HCT116 (cell line): ENCODE measurements around the gene TGFBR1. TPM values are rescaled to one million over a fixed set of nuclear protein-coding genes. Genes with fewer than 3 reads are reported as not detected.

Experiments used
- ATAC-seq: fragments of 200-7000 bp; cut with Tn5 transposase; 2 replicates; pipeline ENCODE4 v1.9.1; 2020; ENCODE audit warnings: mild to moderate bottlenecking, moderate library complexity
- BruUV-seq: library from RNA; stranded (reverse); fragments of 400-500 nt; replicated peaks from 2 replicates; lab custom pipeline; 2021; lab: Mats Ljungman, UMichigan
- CTCF ChIA-PET: fragments of 300-600 bp; sonication (Branson Sonifier 250); formaldehyde crosslinking; loops from one replicate; lab custom pipeline; 2021; ENCODE audit warnings: antibody characterized with exemption; lab: Charles Lee
- POLR2A ChIA-PET: fragments of 300-600, 350-600 bp; sonication (Branson Sonifier 250); formaldehyde crosslinking; loops from one replicate; lab custom pipeline; 2021; ENCODE audit warnings: antibody characterized with exemption; lab: Charles Lee
- RAD21 ChIA-PET, 2 experiments: fragments of 300-600 bp; sonication (Branson Sonifier 250); formaldehyde crosslinking; loops; one replicate each; lab custom pipeline; 2023; ENCODE audit warnings: low total read pairs in 2 of 2; ENCODE audit not compliant: uncharacterized antibody in 2 of 2, unreplicated experiment in 2 of 2, low non-redundant PET in 1 of 2; lab: Charles Lee
- DNase-seq: peaks from one replicate; pipeline ENCODE4 v3.0.0-alpha.2; 2010; ENCODE audit warnings: low read depth, low spot score
- H2AFZ ChIP-seq: fragments of 200-600 bp; shearing (Covaris generic), sonication (generic); 2 replicates; pipeline ENCODE4 v1.6.1; 2017; ENCODE audit warnings: low read depth, mixed run types, mixed read lengths, antibody characterized with exemption, low read length; ENCODE audit not compliant: poor library complexity, severe bottlenecking
- H3K27ac ChIP-seq: 2 replicates; pipeline ENCODE4 v1.5.1; 2012; ENCODE audit warnings: low read depth, low read length
- H3K27me3 ChIP-seq: fragments of 200-600 bp; sonication (generic); 2 replicates; pipeline ENCODE4 v1.6.1; 2016; ENCODE audit warnings: mixed run types, low read length, mixed read lengths; ENCODE audit not compliant: insufficient read depth
- H3K36me3 ChIP-seq, 2 experiments: fragments of 200-500 bp in 1 of 2; fragments of 200-600 bp in 1 of 2; sonication (Bioruptor generic) in 1 of 2; sonication (generic) in 1 of 2; 2 replicates each; pipeline versions ENCODE4 v1.5.1 to v1.6.1; 2014 to 2016; ENCODE audit warnings: low read length in 2 of 2, inconsistent platforms in 1 of 2, mixed read lengths in 1 of 2, mixed run types in 1 of 2; ENCODE audit not compliant: insufficient read depth in 2 of 2, control insufficient read depth in 1 of 2
- H3K4me1 ChIP-seq, 2 experiments: fragments of 200-600 bp in 1 of 2; sonication (generic) in 1 of 2; 2 replicates each; pipeline versions ENCODE4 v1.5.1 to v1.6.1; 2012 to 2017; ENCODE audit warnings: low read length in 2 of 2, inconsistent platforms in 1 of 2, mild to moderate bottlenecking in 1 of 2, mixed read lengths in 1 of 2, mixed run types in 1 of 2, moderate library complexity in 1 of 2; ENCODE audit not compliant: insufficient read depth in 2 of 2, control insufficient read depth in 1 of 2
- H3K4me2 ChIP-seq: fragments of 200-600 bp; sonication (generic); 2 replicates; pipeline ENCODE4 v1.6.1; 2017; ENCODE audit warnings: mixed run types, low read length, mixed read lengths
- H3K4me3 ChIP-seq, 2 experiments: fragments of 200-600 bp in 1 of 2; sonication (generic) in 1 of 2; replicated peaks in 1 of 2; 2 replicates each; pipeline ENCODE4 v1.5.1; 2011 to 2016; ENCODE audit warnings: low read length in 2 of 2, control low read depth in 1 of 2, low read depth in 1 of 2, mild to moderate bottlenecking in 1 of 2, mixed read lengths in 1 of 2, mixed run types in 1 of 2
- H3K79me2 ChIP-seq: fragments of 200-600 bp; sonication (generic); 2 replicates; pipeline ENCODE4 v1.6.1; 2017; ENCODE audit warnings: mild to moderate bottlenecking, mixed run types, low read length, moderate library complexity, mixed read lengths; ENCODE audit not compliant: insufficient read depth
- H3K9ac ChIP-seq: fragments of 200-600 bp; sonication (generic); 2 replicates; pipeline ENCODE4 v1.6.1; 2016; ENCODE audit warnings: low read length, mixed read lengths
- H3K9me2 ChIP-seq: fragments of 200-600 bp; sonication (generic), shearing (Covaris generic); 2 replicates; pipeline ENCODE4 v1.6.1; 2017; ENCODE audit warnings: mixed run types, mild to moderate bottlenecking, moderate library complexity; ENCODE audit not compliant: insufficient read depth
- H3K9me3 ChIP-seq, 2 experiments: fragments of 200-500 bp in 1 of 2; fragments of 200-600 bp in 1 of 2; sonication (Bioruptor generic) in 1 of 2; sonication (generic) in 1 of 2; 2 replicates each; pipeline ENCODE4 v1.6.1; 2014 to 2017; ENCODE audit warnings: low read length in 2 of 2, mixed read lengths in 2 of 2, inconsistent platforms in 1 of 2, low read depth in 1 of 2, mild to moderate bottlenecking in 1 of 2, mixed run types in 1 of 2, moderate library complexity in 1 of 2; ENCODE audit not compliant: control insufficient read depth in 1 of 2, insufficient read depth in 1 of 2
- H4K20me1 ChIP-seq: fragments of 200-600 bp; sonication (generic), shearing (Covaris generic); 2 replicates; pipeline ENCODE4 v1.6.1; 2017; ENCODE audit warnings: mixed run types, mild to moderate bottlenecking, moderate library complexity; ENCODE audit not compliant: insufficient read depth
- CBX3 ChIP-seq: IDR thresholded peaks from 2 replicates; pipeline ENCODE4 v1.6.1; 2012; ENCODE audit warnings: low read depth
- CEBPB ChIP-seq: IDR thresholded peaks from 2 replicates; pipeline ENCODE4 v1.6.1; 2012; ENCODE audit warnings: low read depth
- EGR1 ChIP-seq: IDR thresholded peaks from 2 replicates; pipeline ENCODE4 v1.6.1; 2012; ENCODE audit warnings: low read depth
- ELF1 ChIP-seq: IDR thresholded peaks from 2 replicates; pipeline ENCODE4 v1.6.1; 2012; ENCODE audit warnings: low read depth, borderline replicate concordance
- EZH2phosphoT487 ChIP-seq: fragments of 200-600 bp; IDR thresholded peaks from 2 replicates; pipeline ENCODE4 v1.6.1; 2018; ENCODE audit warnings: antibody characterized with exemption, borderline replicate concordance
- intact Hi-C: fragments of 100-400 bp; cut with micrococcal nuclease; formaldehyde crosslinking; loops from 2 replicates; pipeline ENCODE4 v1.10.0; 2022
- total RNA-seq: library from RNA; stranded (reverse); gene quantifications from one replicate; pipeline ENCODE4 v1.2.1, GENCODE V29; 2021; ENCODE audit not compliant: unreplicated experiment
- TF ChIP-seq, protein P1 (sequence below), 3 experiments: fragments of 200-600 bp in 1 of 3; sonication (generic) in 1 of 3; IDR thresholded peaks in 2 of 3; conservative IDR thresholded peaks in 1 of 3; 2 replicates each; pipeline ENCODE4 v1.5.1; 2012 to 2017; ENCODE audit warnings: low read depth in 2 of 3, low read length in 2 of 3, antibody characterized with exemption in 1 of 3, borderline replicate concordance in 1 of 3, control low read depth in 1 of 3, mild to moderate bottlenecking in 1 of 3, mixed read lengths in 1 of 3, mixed run types in 1 of 3, moderate library complexity in 1 of 3; ENCODE audit not compliant: insufficient read depth in 1 of 3

The TGFBR1 gene
- total RNA-seq, 1 experiment from 2014 or later: 26.6 TPM

GRCh38 chr9:99146574-99146973 is 41.7 kb downstream of the TGFBR1 start:
- BruUV-seq: no TSS peak
- RAD21 ChIA-PET: no interaction called here
- intact Hi-C loops: loop anchor here (5.0 kb wide), 1 partner anchor 844 kb away; no protein-coding TSS in a partner anchor
- no peak for TF ChIP-seq EGR1
- TF ChIP-seq, protein P1, sequence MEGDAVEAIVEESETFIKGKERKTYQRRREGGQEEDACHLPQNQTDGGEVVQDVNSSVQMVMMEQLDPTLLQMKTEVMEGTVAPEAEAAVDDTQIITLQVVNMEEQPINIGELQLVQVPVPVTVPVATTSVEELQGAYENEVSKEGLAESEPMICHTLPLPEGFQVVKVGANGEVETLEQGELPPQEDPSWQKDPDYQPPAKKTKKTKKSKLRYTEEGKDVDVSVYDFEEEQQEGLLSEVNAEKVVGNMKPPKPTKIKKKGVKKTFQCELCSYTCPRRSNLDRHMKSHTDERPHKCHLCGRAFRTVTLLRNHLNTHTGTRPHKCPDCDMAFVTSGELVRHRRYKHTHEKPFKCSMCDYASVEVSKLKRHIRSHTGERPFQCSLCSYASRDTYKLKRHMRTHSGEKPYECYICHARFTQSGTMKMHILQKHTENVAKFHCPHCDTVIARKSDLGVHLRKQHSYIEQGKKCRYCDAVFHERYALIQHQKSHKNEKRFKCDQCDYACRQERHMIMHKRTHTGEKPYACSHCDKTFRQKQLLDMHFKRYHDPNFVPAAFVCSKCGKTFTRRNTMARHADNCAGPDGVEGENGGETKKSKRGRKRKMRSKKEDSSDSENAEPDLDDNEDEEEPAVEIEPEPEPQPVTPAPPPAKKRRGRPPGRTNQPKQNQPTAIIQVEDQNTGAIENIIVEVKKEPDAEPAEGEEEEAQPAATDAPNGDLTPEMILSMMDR (IDR thresholded peaks at IDR 0.05 in 2 of 3, conservative IDR thresholded peaks at IDR 0.05 in 1 of 3; ENCODE audit: borderline replicate concordance in 1 of 3, insufficient read depth in 1 of 3, low read depth in 2 of 3, low read length in 2 of 3): no peak
- POLR2A ChIA-PET: no interaction called here
- Histone ChIP-seq H3K9me2 (no peaks in the 10 kb centered on the region), H3K9me3 (no peaks in the 10 kb centered on the region), H3K79me2 (no peaks in the 10 kb centered on the region), H3K27ac (no peak overlapping the region), H3K36me3 (peaks cover 2 to 7% of the 10 kb centered on the region in 2 experiments; a peak in 2 of 4 replicates), H3K4me1 (no peaks in the 10 kb centered on the region), H4K20me1 (no peaks in the 10 kb centered on the region), H3K27me3 (no peaks in the 10 kb centered on the region), H3K9ac (no peak overlapping the region), H2AFZ (no peak overlapping the region), H3K4me2 (no peak overlapping the region), H3K4me3 (no peak overlapping the region)
- CTCF ChIA-PET: no interaction called here
- ATAC-seq (no peak), DNase-seq (no peak)

GRCh38 chr9:99147177-99147576 is 42.3 kb downstream of the TGFBR1 start:
- H3K4me2 ChIP-seq: no peak overlapping the region
- no peaks in the 10 kb centered on the region for H3K9me3 ChIP-seq
- BruUV-seq: no TSS peak
- no peaks in the 10 kb centered on the region for H4K20me1 ChIP-seq
- no peaks in the 10 kb centered on the region for H3K79me2 ChIP-seq
- ATAC-seq: no peak
- TF ChIP-seq CEBPB (no peak), CBX3 (no peak), ELF1 (no peak), EZH2phosphoT487 (no peak)
- no peak overlapping the region for H3K4me3 ChIP-seq
- ChIA-PET POLR2A (no interaction called here), CTCF (no interaction called here), RAD21 (no interaction called here)
- H3K27me3 ChIP-seq: no peaks in the 10 kb centered on the region
- no peaks in the 10 kb centered on the region for H3K4me1 ChIP-seq
- H3K9ac ChIP-seq: no peak overlapping the region
- no peak overlapping the region for H2AFZ ChIP-seq
- DNase-seq: no peak
- no peak overlapping the region for H3K27ac ChIP-seq
- H3K9me2 ChIP-seq: no peaks in the 10 kb centered on the region
- intact Hi-C loops: loop anchor here (5.0 kb wide), 1 partner anchor 845 kb away; no protein-coding TSS in a partner anchor
- peaks cover 2 to 7% of the 10 kb centered on the region in 2 experiments; a peak in 2 of 4 replicates for H3K36me3 ChIP-seq
